Naive B cell (primary cell): ENCODE data around the gene DTNB. TPM values are rescaled to one million over a fixed set of nuclear protein-coding genes. Genes with fewer than 3 reads are reported as not detected.

Source experiments
- ATAC-seq, 2 donors: fragments of 150-1000 bp; cut with Tn5 transposase; 2 replicates each; pipeline ENCODE4 v1.10.0; 2021; ENCODE audit warnings: low read depth in 2 of 2, mild to moderate bottlenecking in 2 of 2, moderate library complexity in 2 of 2
- DNase-seq: peaks from one replicate; pipeline ENCODE4 v3.0.0; 2022
- H3K27ac Mint-ChIP-seq, 6 donors: one replicate each; pipeline ENCODE4 v1.8.0; 2020 to 2022; ENCODE audit warnings: mild to moderate bottlenecking in 6 of 6, mixed read lengths in 6 of 6, moderate library complexity in 5 of 6, inconsistent platforms in 2 of 6
- H3K27me3 Mint-ChIP-seq, 3 donors: one replicate each; pipeline ENCODE4 v1.8.0; 2021 to 2022; ENCODE audit warnings: mixed read lengths in 3 of 3, mild to moderate bottlenecking in 1 of 3
- H3K36me3 Mint-ChIP-seq, 2 donors: one replicate each; pipeline ENCODE4 v1.8.0; 2020 to 2022; ENCODE audit warnings: mixed read lengths in 2 of 2, inconsistent platforms in 1 of 2, mild to moderate bottlenecking in 1 of 2
- H3K4me1 Mint-ChIP-seq, 3 donors: one replicate each; pipeline ENCODE4 v1.8.0; 2020 to 2022; ENCODE audit warnings: mixed read lengths in 3 of 3, inconsistent platforms in 1 of 3, mild to moderate bottlenecking in 1 of 3, moderate library complexity in 1 of 3
- H3K4me3 Mint-ChIP-seq, 8 donors: one replicate each; pipeline ENCODE4 v1.8.0; 2020 to 2022; ENCODE audit warnings: mild to moderate bottlenecking in 8 of 8, mixed read lengths in 8 of 8, moderate library complexity in 8 of 8, inconsistent platforms in 2 of 8
- H3K9me3 Mint-ChIP-seq, 7 donors: one replicate each; pipeline ENCODE4 v1.8.0; 2020 to 2022; ENCODE audit warnings: mixed read lengths in 7 of 7, mild to moderate bottlenecking in 5 of 7, inconsistent platforms in 2 of 7, moderate library complexity in 1 of 7
- polyA plus RNA-seq, 6 donors: library from polyadenylated mRNA; unstranded; fragments of 300-500 nt; fragmentation: Illumina TruSeq; gene quantifications; one replicate each; pipeline ENCODE4 v1.2.3, GENCODE V29; 2021; ENCODE audit warnings: low read depth in 6 of 6

Gene DTNB
- polyA plus RNA-seq, 6 donors from 2014 or later = 7.8 to 25.4 (median 16.1) TPM

- Mint-ChIP-seq H3K4me1 (peaks cover 3 to 5% (median 4%) of the 10 kb centered on the region in 3 donors), H3K36me3 (peaks cover 0 to 5% of the 10 kb centered on the region in 2 donors), H3K4me3 (no peak overlapping the region), H3K27ac (no peak overlapping the region), H3K27me3 (peaks cover 8 to 10% (median 9%) of the 10 kb centered on the region in 3 donors), H3K9me3 (peaks cover 2 to 4% (median 3%) of the 10 kb centered on the region in 7 donors)
- DNase-seq = no peak
- ATAC-seq = no peak
Observed at GRCh38 chr2:25355270-25355669, 318.1 kb downstream of the DTNB start.

GRCh38 chr2:25354116-25354515, 319.3 kb downstream of the DTNB start:
- Mint-ChIP-seq H3K27ac (no peak overlapping the region), H3K27me3 (peaks cover 8 to 10% (median 9%) of the 10 kb centered on the region in 3 donors), H3K4me1 (peaks cover 5 to 16% (median 14%) of the 10 kb centered on the region in 3 donors), H3K9me3 (peaks cover 3 to 7% (median 5%) of the 10 kb centered on the region in 7 donors), H3K36me3 (peaks cover 0 to 8% of the 10 kb centered on the region in 2 donors), H3K4me3 (no peak overlapping the region)
- ATAC-seq = no peak
- DNase-seq = no peak

- Mint-ChIP-seq H3K4me1 (peaks cover 5 to 17% (median 14%) of the 10 kb centered on the region in 3 donors), H3K27me3 (peaks cover 5 to 15% (median 5%) of the 10 kb centered on the region in 3 donors), H3K4me3 (no peak overlapping the region), H3K36me3 (peaks cover 0 to 8% of the 10 kb centered on the region in 2 donors), H3K9me3 (peaks cover 3 to 7% (median 5%) of the 10 kb centered on the region in 7 donors), H3K27ac (no peak overlapping the region)
- ATAC-seq (no peak), DNase-seq (no peak)
Observed at GRCh38 chr2:25349397-25349796, 324.0 kb downstream of the DTNB start.

DNA sequence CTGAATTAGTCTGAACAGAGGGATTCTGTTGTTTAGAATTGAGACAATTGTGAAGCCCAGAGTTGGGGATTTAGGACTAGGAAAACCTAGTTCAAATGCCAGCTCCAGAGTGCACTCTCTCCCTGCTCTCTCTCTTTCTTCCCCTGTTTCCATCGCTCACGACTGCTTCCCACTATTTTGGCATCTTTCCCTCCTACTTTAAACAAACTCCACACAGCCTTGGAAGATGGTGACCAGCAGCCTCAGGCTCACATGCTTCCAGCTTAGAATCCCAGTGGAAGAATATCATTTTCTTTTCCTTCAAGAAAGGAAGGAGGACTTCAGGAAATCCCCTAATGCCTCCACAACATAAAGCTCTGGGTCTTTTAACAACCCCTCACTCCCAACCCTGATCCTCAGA, 325.5 kb downstream of the DTNB start:
- DNase-seq = no peak
- H3K4me3 Mint-ChIP-seq = no peak overlapping the region

DNA sequence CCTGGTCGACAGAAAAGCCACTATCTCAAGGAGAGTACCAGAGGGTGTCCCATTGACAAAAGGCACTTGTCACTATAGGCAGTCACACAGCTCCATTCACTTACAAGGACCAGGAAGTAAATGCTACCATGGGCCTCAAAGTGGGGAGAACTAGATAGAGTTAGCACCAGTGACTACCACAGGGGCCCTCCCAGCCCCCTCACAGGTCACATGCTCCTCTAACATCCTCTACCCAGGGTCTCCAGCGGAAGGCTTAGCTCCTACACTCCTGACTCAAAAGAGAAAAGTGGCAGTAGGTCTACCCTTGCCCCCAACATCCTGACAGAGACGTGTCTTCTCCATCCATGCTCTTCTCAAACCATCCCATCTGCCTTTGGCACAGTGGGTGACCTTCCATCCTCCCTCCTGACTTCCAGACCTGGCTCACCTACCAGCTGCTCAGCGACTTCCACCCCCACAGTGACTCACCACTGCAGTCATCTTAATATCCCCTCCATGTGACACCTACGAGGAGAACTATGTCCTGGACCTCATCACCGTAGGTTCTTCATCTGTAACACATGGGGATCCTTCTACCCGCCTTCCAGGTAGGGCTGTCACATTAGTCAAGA, 326.1 kb downstream of the DTNB start:
- ATAC-seq = no peak
- peak overlapping the region in 1 of 6 donors; percentile 56 for H3K27ac Mint-ChIP-seq
- H3K36me3 Mint-ChIP-seq = peaks cover 0 to 8% of the 10 kb centered on the region in 2 donors
- H3K4me1 Mint-ChIP-seq = peaks cover 5 to 22% (median 18%) of the 10 kb centered on the region in 3 donors
- H3K9me3 Mint-ChIP-seq = peaks cover 3 to 7% (median 5%) of the 10 kb centered on the region in 7 donors
- peaks cover 5 to 9% (median 9%) of the 10 kb centered on the region in 3 donors for H3K27me3 Mint-ChIP-seq
- peak overlapping the region in 1 of 8 donors; percentile 33 for H3K4me3 Mint-ChIP-seq
- no peak for DNase-seq

More for the DNA sequence above, 325.5 kb downstream of the DTNB start:
- H3K9me3 Mint-ChIP-seq = peaks cover 3 to 7% (median 5%) of the 10 kb centered on the region in 7 donors
- peaks cover 5 to 9% (median 9%) of the 10 kb centered on the region in 3 donors for H3K27me3 Mint-ChIP-seq
- peaks cover 0 to 8% of the 10 kb centered on the region in 2 donors for H3K36me3 Mint-ChIP-seq
- H3K4me1 Mint-ChIP-seq = peaks cover 5 to 18% (median 17%) of the 10 kb centered on the region in 3 donors
- H3K27ac Mint-ChIP-seq = no peak overlapping the region
- no peak for ATAC-seq

DNA sequence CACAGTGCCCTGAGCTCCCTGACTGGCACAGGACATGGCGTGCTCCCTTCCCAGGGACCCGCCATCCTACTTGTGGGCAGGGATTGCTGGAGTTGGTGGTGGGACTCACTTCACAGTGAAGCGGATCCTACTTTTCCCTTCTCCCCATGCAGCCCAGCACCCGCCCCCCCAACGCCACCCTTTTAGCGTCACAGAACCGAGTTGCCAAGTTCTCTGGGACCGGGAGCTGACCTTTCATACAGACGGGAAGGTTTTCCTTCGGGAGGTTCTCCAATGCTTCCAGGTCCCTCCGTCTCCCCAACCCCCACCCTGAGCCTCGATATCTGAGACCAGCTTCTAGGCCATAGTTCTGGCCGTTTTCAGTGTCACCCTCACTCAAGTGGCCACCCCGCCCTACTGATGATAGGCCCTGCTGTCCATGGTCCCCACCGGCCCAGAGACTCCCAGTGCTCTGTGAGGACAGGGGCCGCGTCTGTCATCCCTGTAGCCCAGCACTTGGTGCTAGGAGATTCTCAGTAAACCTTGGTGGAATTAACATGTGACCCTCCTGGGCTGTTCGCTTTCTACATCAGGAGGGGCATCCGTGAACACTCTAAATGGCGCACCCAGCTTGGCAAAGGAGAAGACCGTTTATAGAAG, 330.1 kb downstream of the DTNB start:
- no peak for ATAC-seq
- Mint-ChIP-seq H3K27ac (no peak overlapping the region), H3K27me3 (peaks cover 0 to 9% (median 9%) of the 10 kb centered on the region in 3 donors), H3K4me1 (peaks cover 4 to 12% (median 7%) of the 10 kb centered on the region in 3 donors), H3K36me3 (no peaks in the 10 kb centered on the region), H3K4me3 (peak overlapping the region; percentile 36 to 92 (median 74)), H3K9me3 (no peaks in the 10 kb centered on the region)
- DNase-seq = no peak

DNA sequence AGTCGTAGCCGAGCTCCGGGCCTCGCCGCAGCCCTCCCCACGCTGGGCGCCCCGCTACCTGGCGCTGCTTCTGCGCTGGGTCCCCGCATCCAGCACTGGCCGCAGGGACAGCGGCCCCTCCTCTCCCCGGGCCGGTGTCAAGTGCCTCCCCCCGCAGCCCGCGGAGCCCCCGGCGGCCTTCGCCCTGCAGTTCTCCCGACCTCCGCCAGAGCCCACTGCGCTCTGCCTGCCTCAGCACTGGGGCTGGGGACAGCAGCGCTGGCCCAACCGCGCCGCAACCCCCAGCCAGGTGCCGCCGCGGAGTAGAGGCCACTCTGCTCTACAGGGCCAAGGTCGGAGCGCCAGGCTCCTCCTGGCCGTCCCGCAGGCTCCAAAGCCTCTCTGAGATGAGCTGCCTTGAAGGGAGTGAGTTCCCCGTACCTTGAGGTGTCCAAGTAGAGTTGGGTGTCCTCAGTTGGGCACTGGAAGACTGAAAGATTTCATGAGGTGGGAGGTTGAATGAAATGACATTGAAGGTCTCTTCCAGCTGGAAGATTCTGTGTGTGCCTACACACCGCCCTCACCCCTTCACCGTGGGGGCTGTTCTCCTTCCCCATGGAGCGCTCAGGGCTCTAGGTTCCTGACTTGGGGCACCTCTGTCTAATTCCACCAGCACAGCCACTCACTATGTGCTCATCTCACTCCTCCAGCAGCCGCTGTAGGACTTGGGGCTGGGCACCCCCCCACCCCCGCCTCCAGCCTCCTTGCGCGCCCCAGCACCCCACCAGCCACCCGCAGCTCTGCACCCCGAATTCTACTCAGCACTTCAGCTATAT, 330.8 kb downstream of the DTNB start:
- DNase-seq = peak; percentile 82
- Mint-ChIP-seq H3K36me3 (no peaks in the 10 kb centered on the region), H3K9me3 (no peaks in the 10 kb centered on the region), H3K4me1 (peaks cover 10 to 19% (median 11%) of the 10 kb centered on the region in 3 donors), H3K27ac (peak overlapping the region in 3 of 6 donors; percentile 33 to 94 (median 90)), H3K4me3 (peak overlapping the region; percentile 78 to 92 (median 84)), H3K27me3 (peaks cover 0 to 9% (median 2%) of the 10 kb centered on the region in 3 donors)
- ATAC-seq = peak; percentile 88 to 90

GRCh38 chr2:25341753-25342371, 331.5 kb downstream of the DTNB start, which contains the start of gene DNMT3A:
Gene DNMT3A (minus strand): TSS chr2:25341925. CDS start chr2:25313984, 27,941 bp downstream.
- H3K27me3 Mint-ChIP-seq = peaks cover 0 to 9% (median 0%) of the 10 kb centered on the region in 3 donors
- ATAC-seq (peak; percentile 41 to 47), DNase-seq (peak; percentile 24)
- peak within 1 kb of the TSS in 3 of 6 donors; percentile 33 to 94 (median 90) for H3K27ac Mint-ChIP-seq
- H3K36me3 Mint-ChIP-seq = no peaks in the 10 kb centered on the region
- H3K4me1 Mint-ChIP-seq = peaks cover 15 to 26% (median 17%) of the 10 kb centered on the region in 3 donors
- no peaks in the 10 kb centered on the region for H3K9me3 Mint-ChIP-seq
- peak within 1 kb of the TSS; percentile 78 to 92 (median 84) for H3K4me3 Mint-ChIP-seq

- Mint-ChIP-seq H3K4me1 (peaks cover 21 to 32% (median 24%) of the 10 kb centered on the region in 3 donors), H3K36me3 (no peaks in the 10 kb centered on the region), H3K27me3 (peaks cover 0 to 9% (median 0%) of the 10 kb centered on the region in 3 donors), H3K4me3 (peak overlapping the region in 1 of 8 donors; percentile 90), H3K9me3 (no peaks in the 10 kb centered on the region), H3K27ac (peak overlapping the region in 1 of 6 donors; percentile 67)
- DNase-seq (no peak), ATAC-seq (peak; percentile 6 to 8)
Observed at GRCh38 chr2:25341011-25341727, 332.2 kb downstream of the DTNB start.

- no peaks in the 10 kb centered on the region for H3K36me3 Mint-ChIP-seq
- no peak for ATAC-seq
- no peaks in the 10 kb centered on the region for H3K9me3 Mint-ChIP-seq
- H3K27me3 Mint-ChIP-seq = peaks cover 0 to 4% (median 0%) of the 10 kb centered on the region in 3 donors
- H3K4me1 Mint-ChIP-seq = peaks cover 25 to 37% (median 27%) of the 10 kb centered on the region in 3 donors
- peak overlapping the region in 7 of 8 donors; percentile 45 to 84 (median 61) for H3K4me3 Mint-ChIP-seq
- DNase-seq = no peak
- H3K27ac Mint-ChIP-seq = peak overlapping the region in 1 of 6 donors; percentile 67
Observed at GRCh38 chr2:25340181-25340921, 333.0 kb downstream of the DTNB start.

- Mint-ChIP-seq H3K36me3 (no peaks in the 10 kb centered on the region), H3K9me3 (no peaks in the 10 kb centered on the region), H3K27me3 (peaks cover 0 to 4% (median 0%) of the 10 kb centered on the region in 3 donors), H3K4me3 (peak overlapping the region; percentile 61 to 88 (median 70)), H3K27ac (peak overlapping the region in 2 of 6 donors; percentile 67 to 92), H3K4me1 (peaks cover 31 to 43% (median 33%) of the 10 kb centered on the region in 3 donors)
- DNase-seq = no peak
- no peak for ATAC-seq
Observed at GRCh38 chr2:25339791-25340180, 333.6 kb downstream of the DTNB start.
